HG02678 (cell line): Measurements from ENCODE around the gene PISD.

Experiments
- ATAC-seq: cut with Tn5 transposase; IDR thresholded peaks from one replicate; pipeline ENCODE4 v1.9.1; 2021; ENCODE audit warnings: mild to moderate bottlenecking, moderate library complexity; ENCODE audit not compliant: unreplicated experiment

The PISD gene

GRCh38 chr22:31626427-31627150, 35.4 kb downstream of the PISD start:
- no peak for ATAC-seq

GRCh38 chr22:31625661-31626426, 36.2 kb downstream of the PISD start:
- ATAC-seq = no peak

- no peak for ATAC-seq
These were observed 36.8 kb downstream of the PISD start for GRCh38 chr22:31625257-31625640.

GRCh38 chr22:31623592-31624304, 38.3 kb downstream of the PISD start:
- no peak for ATAC-seq

GRCh38 chr22:31622980-31623379, 39.0 kb downstream of the PISD start:
- ATAC-seq = no peak

- ATAC-seq = no peak
These were observed 40.4 kb downstream of the PISD start for GRCh38 chr22:31621507-31622124.

- no peak for ATAC-seq
These were observed 41.1 kb downstream of the PISD start for GRCh38 chr22:31620756-31621480.

GRCh38 chr22:31619611-31620300, 42.3 kb downstream of the PISD start:
- ATAC-seq = no peak

- no peak for ATAC-seq
These were observed 43.4 kb downstream of the PISD start for GRCh38 chr22:31618471-31619176.

GRCh38 chr22:31618057-31618456, 44.0 kb downstream of the PISD start:
- no peak for ATAC-seq

- peak; percentile 81 for ATAC-seq
These were observed 45.6 kb downstream of the PISD start for GRCh38 chr22:31616315-31616980.

- ATAC-seq = peak; percentile 30
These were observed 46.1 kb downstream of the PISD start for GRCh38 chr22:31615940-31616314.

- ATAC-seq = no peak
These were observed 46.5 kb downstream of the PISD start for GRCh38 chr22:31615491-31615860.

- no peak for ATAC-seq
These were observed 47.1 kb downstream of the PISD start for GRCh38 chr22:31614781-31615490.

- ATAC-seq = no peak
These were observed 48.1 kb downstream of the PISD start for GRCh38 chr22:31613904-31614296.

GRCh38 chr22:31613286-31613903, 48.6 kb downstream of the PISD start:
- ATAC-seq = no peak

GRCh38 chr22:31612891-31613285, 49.1 kb downstream of the PISD start:
- no peak for ATAC-seq
